Heart right ventricle (tissue), 16 donors: ENCODE data around the gene KCNH3. TPM values are rescaled to one million over a fixed set of nuclear protein-coding genes. Genes with fewer than 3 reads are reported as not detected.

ENCODE experiments used
- ATAC-seq, 8 donors: fragments of 200-7000 bp; cut with Tn5 transposase; one replicate each; pipeline ENCODE4 v1.9.1; 2020; ENCODE audit warnings: mild to moderate bottlenecking in 8 of 8, moderate library complexity in 8 of 8, moderate number of reproducible peaks in 1 of 8
- DNase-seq, 2 donors: peaks; one replicate each; pipeline ENCODE4 v3.0.0-alpha.2; 2020
- H3K27ac ChIP-seq, 10 donors: fragments of 200-600 bp; sonication (generic) in 2 of 10; one replicate each; pipeline versions ENCODE4 v1.5.0 to v1.8.0; 2020 to 2022; ENCODE audit warnings: mild to moderate bottlenecking in 3 of 10
- H3K27me3 ChIP-seq, 7 donors: fragments of 200-600 bp; one replicate each; pipeline ENCODE4 v1.8.0; 2021 to 2022; ENCODE audit warnings: mild to moderate bottlenecking in 2 of 7
- H3K36me3 ChIP-seq, 9 donors: fragments of 200-600 bp; sonication (generic) in 1 of 9; one replicate each; pipeline versions ENCODE4 v1.5.0 to v1.8.0; 2020 to 2022; ENCODE audit warnings: mild to moderate bottlenecking in 2 of 9
- H3K4me1 ChIP-seq, 9 donors: fragments of 200-600 bp; sonication (generic) in 1 of 9; one replicate each; pipeline versions ENCODE4 v1.5.0 to v1.8.0; 2020 to 2022; ENCODE audit warnings: mild to moderate bottlenecking in 4 of 9
- H3K4me3 ChIP-seq, 10 donors: fragments of 200-600 bp; sonication (generic) in 2 of 10; one replicate each; pipeline versions ENCODE4 v1.5.0 to v1.8.0; 2020 to 2022; ENCODE audit warnings: mild to moderate bottlenecking in 7 of 10, moderate library complexity in 2 of 10
- H3K9me3 ChIP-seq, 11 donors: fragments of 200-600 bp in 10 of 11; sonication (generic) in 2 of 11; one replicate each; pipeline versions ENCODE4 v1.5.0 to v1.8.0; 2013 to 2022; ENCODE audit warnings: mild to moderate bottlenecking in 2 of 11, control low read depth in 1 of 11, moderate library complexity in 1 of 11
- CTCF ChIP-seq, 9 donors: fragments of 200-600 bp; sonication (generic) in 2 of 9; IDR thresholded peaks; one replicate each; pipeline versions ENCODE4 v1.5.0 to v1.8.0; 2021 to 2022; ENCODE audit warnings: antibody characterized with exemption in 9 of 9, mild to moderate bottlenecking in 5 of 9, moderate library complexity in 1 of 9
- WGBS, 2 donors: extraction: QIAGEN DNeasy Blood & Tissue Kit; methylation state at CpG; one replicate each; pipeline ENCODE4 v1.1.7; 2013; ENCODE audit warnings: inconsistent platforms in 1 of 2; 5-methylcytosine and 5-hydroxymethylcytosine counted together
- intact Hi-C, 10 donors: fragments of 100-400 bp; cut with DNase I; formaldehyde crosslinking; loops; one replicate each; pipeline versions ENCODE4 v1.11.1 to v1.14.2; 2022
- polyA plus RNA-seq, 2 donors: library from polyadenylated mRNA; stranded (reverse); fragments of 200-250 nt; gene quantifications; one replicate each; pipeline ENCODE4 v1.2.3, GENCODE V29; 2013
- total RNA-seq, 10 donors: library from RNA; stranded (reverse); fragmentation: NEBNext Ultra II Directional in 3 of 10; extraction: Animal tissue kit (Norgen Biotek cat#: 25700) in 3 of 10; gene quantifications; one replicate each; pipeline versions ENCODE4 v1.2.1 to v1.2.4, GENCODE V29; 2021 to 2023
- donor health status: Arrhythmogenic right ventricular cardiomyopathy.
- donor health status: ischemic (EF 13 %, LVEDD 7.1; RV severe dilation, severe dysfunction).
- donor health status: healthy with polysubstance abuse.
- donor health status: DM: no; HTN: yes; CAD: no.
- donor health status: DM: no; HTN: no; CAD: no.
- donor health status: ischemic (EF 25% LVEDD 6.9; RV normal size, moderate dysfunction).
- donor health status: ischemic (EF 25% LVEDD 5.7; RV mildly dilated, moderate dysfunction).
- donor health status: healthy.
- donor health status: DM: yes; HTN: yes; CAD: no.
- donor health status: Ischemic cardiomyopathy.
- donor health status: ischemic (EF 35%, LVEDD 5.7; RV mildly dilated, moderate dysfunction).
- donor health status: nonischemic (EF 11% LVEDD 7.7; RV severe dilation, severe dysfunction).
- donor health status: DM: yes; HTN: yes; CAD: no.
- donor health status: PGD.
- donor health status: ischemic (EF 29% LVEDD 5.4; RV normal size, mild dysfunction).
- donor health status: nonischemic (EF 23%, LVEDD 6.1; RV moderate dilation, normal function).

Gene KCNH3
- total and polyA plus RNA-seq, 12 donors = 0.16 to 2.0 (median 0.26) TPM

- DNase-seq = no peak
- Histone ChIP-seq H3K4me1 (peaks cover 6 to 70% (median 32%) of the 10 kb centered on the region in 9 donors), H3K36me3 (peaks cover 0 to 22% (median 0%) of the 10 kb centered on the region in 9 donors), H3K27me3 (no peaks in the 10 kb centered on the region), H3K27ac (peak overlapping the region in 7 of 10 donors; percentile 15 to 80 (median 26)), H3K4me3 (peak overlapping the region in 1 of 10 donors; percentile 2), H3K9me3 (no peaks in the 10 kb centered on the region)
- peak in 1 of 8 donors; percentile 14 for ATAC-seq
- intact Hi-C loops = loop anchor here in 4 of 10 donors (5.0 to 10.0 kb wide), 4 partner anchors 50 to 230 kb away; partner anchors contain the start of genes KCNH3 (in 1 of the 4) and SPATS2 (in 1 of the 4)
- 58 to 62% methylated on average over 7 of the region's 7 CpGs for WGBS, 2 donors
- TF ChIP-seq CTCF (IDR thresholded peaks at IDR 0.05) = no peak
These were observed 45.8 kb downstream of the KCNH3 start for GRCh38 chr12:49584591-49584990.

- no peaks in the 10 kb centered on the region for H3K27me3 ChIP-seq
- H3K4me1 ChIP-seq = peaks cover 4 to 61% (median 24%) of the 10 kb centered on the region in 9 donors
- H3K9me3 ChIP-seq = peaks cover 0 to 1% (median 0%) of the 10 kb centered on the region in 11 donors
- 79% methylated on average over 16 of the region's 16 CpGs for WGBS, 2 donors
- H3K4me3 ChIP-seq = no peak overlapping the region
- DNase-seq (no peak), ATAC-seq (no peak)
- peaks cover 0 to 22% (median 0%) of the 10 kb centered on the region in 9 donors for H3K36me3 ChIP-seq
- intact Hi-C loops = loop anchor here in 2 of 10 donors (10.0 kb wide), 3 partner anchors 51 to 231 kb away; partner anchors contain the start of genes KCNH3 (in 1 of the 2) and SPATS2 (in 1 of the 2)
- TF ChIP-seq CTCF (IDR thresholded peaks at IDR 0.05) = no peak
- H3K27ac ChIP-seq = peak overlapping the region in 1 of 10 donors; percentile 80
These were observed 46.9 kb downstream of the KCNH3 start for GRCh38 chr12:49585477-49586459.

DNA sequence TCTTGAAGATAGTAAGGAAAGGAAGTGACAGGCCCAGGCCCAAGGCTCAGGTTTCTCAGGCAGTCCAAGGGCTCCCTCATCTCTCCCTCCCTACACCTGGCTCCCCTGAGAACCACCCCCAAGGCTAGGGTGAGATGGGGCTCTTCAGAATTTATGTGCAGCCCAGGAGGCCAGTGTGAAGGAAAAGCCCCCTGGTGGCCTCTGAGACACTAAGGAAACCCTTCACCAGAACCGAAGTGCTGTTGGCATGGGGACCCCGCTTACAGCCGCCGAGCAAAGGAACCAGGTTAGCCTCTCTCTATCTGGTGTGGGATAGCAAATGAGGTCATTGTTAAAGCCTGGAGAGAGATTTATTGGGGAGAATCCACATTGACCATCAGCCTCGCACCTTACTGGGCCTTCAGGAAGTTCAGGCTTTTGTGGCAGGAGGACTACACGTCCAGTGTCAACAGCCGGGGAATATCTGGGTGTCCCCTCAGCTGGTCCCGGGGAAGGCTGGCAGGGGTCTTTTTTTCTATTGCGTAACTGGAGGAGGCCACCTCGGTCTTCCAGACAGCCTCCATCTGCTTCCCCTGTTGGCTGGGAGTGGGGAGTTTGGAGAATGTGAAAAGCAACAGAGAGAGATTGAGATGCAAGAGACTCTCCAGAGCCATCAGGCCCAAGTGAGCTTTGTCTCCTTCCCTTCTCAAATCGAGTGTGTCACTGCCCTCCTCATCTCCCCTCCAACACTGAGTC lies 48.5 kb downstream of the KCNH3 start:
- Histone ChIP-seq H3K27me3 (no peaks in the 10 kb centered on the region), H3K36me3 (peaks cover 0 to 22% (median 0%) of the 10 kb centered on the region in 9 donors), H3K27ac (no peak overlapping the region), H3K4me1 (peaks cover 4 to 51% (median 22%) of the 10 kb centered on the region in 9 donors), H3K9me3 (peaks cover 0 to 10% (median 0%) of the 10 kb centered on the region in 11 donors), H3K4me3 (no peak overlapping the region)
- intact Hi-C loops = loop anchor here in 2 of 10 donors (10.0 kb wide), 3 partner anchors 53 to 233 kb away; partner anchors contain the start of genes KCNH3 (in 1 of the 2) and SPATS2 (in 1 of the 2)
- DNase-seq (no peak), ATAC-seq (no peak)
- TF ChIP-seq CTCF (IDR thresholded peaks at IDR 0.05) = no peak
- 85 to 87% methylated on average over 11 of the region's 11 CpGs for WGBS, 2 donors
